MM.1S (cell line): Measurements from ENCODE around the gene NCDN.

Experiments
- DNase-seq: peaks from one replicate; pipeline ENCODE4 v3.0.0-alpha.2; 2015
- H2AFZ ChIP-seq: fragments of 300-600 bp; sonication (generic); 2 replicates; pipeline ENCODE4 v1.6.0; 2016; ENCODE audit warnings: antibody characterized with exemption, low read length
- H3F3A ChIP-seq: fragments of 300-600 bp; sonication (generic); 2 replicates; pipeline ENCODE4 v1.6.1; 2016; ENCODE audit warnings: mild to moderate bottlenecking, antibody characterized with exemption, low read length, moderate library complexity, mixed read lengths; ENCODE audit not compliant: insufficient read depth
- H3K27ac ChIP-seq: fragments of 300-600 bp; sonication (generic); 2 replicates; pipeline ENCODE4 v1.5.1; 2016; ENCODE audit warnings: mild to moderate bottlenecking, low read length
- H3K27me3 ChIP-seq: fragments of 300-600 bp; sonication (generic); replicated peaks from 2 replicates; pipeline ENCODE4 v1.6.0; 2016; ENCODE audit warnings: low read length; ENCODE audit not compliant: insufficient read depth
- H3K36me3 ChIP-seq: fragments of 300-600 bp; sonication (generic); replicated peaks from 2 replicates; pipeline ENCODE4 v1.6.1; 2016; ENCODE audit warnings: mild to moderate bottlenecking, low read length, mixed read lengths; ENCODE audit not compliant: insufficient read depth
- H3K4me1 ChIP-seq: fragments of 300-600 bp; sonication (generic); 2 replicates; pipeline ENCODE4 v1.6.1; 2016; ENCODE audit warnings: low read length, mixed read lengths
- H3K4me2 ChIP-seq: fragments of 300-600 bp; sonication (generic); 2 replicates; pipeline ENCODE4 v1.6.0; 2016; ENCODE audit warnings: low read depth, low read length
- H3K4me3 ChIP-seq: fragments of 300-600 bp; sonication (generic); 2 replicates; pipeline ENCODE4 v1.5.1; 2016; ENCODE audit warnings: low read length, mixed read lengths
- H3K79me2 ChIP-seq: fragments of 300-600 bp; sonication (generic); 2 replicates; pipeline ENCODE4 v1.6.1; 2016; ENCODE audit warnings: mixed run types, low read length, mixed read lengths
- H3K9ac ChIP-seq: fragments of 300-600 bp; sonication (generic); 2 replicates; pipeline ENCODE4 v1.6.1; 2016; ENCODE audit warnings: low read length, mixed read lengths
- H3K9me2 ChIP-seq: fragments of 300-600 bp; sonication (generic); replicated peaks from 2 replicates; pipeline ENCODE4 v1.6.1; 2016; ENCODE audit warnings: mild to moderate bottlenecking, low read length, mixed read lengths; ENCODE audit not compliant: insufficient read depth
- H3K9me3 ChIP-seq: fragments of 300-600 bp; sonication (generic); replicated peaks from 2 replicates; pipeline ENCODE4 v1.6.1; 2016; ENCODE audit warnings: mild to moderate bottlenecking, low read length, mixed read lengths; ENCODE audit not compliant: insufficient read depth
- H4K20me1 ChIP-seq: fragments of 300-600 bp; sonication (generic); 2 replicates; pipeline ENCODE4 v1.6.1; 2016; ENCODE audit warnings: mild to moderate bottlenecking, low read length, moderate library complexity, mixed read lengths; ENCODE audit not compliant: insufficient read depth
- CTCF ChIP-seq: fragments of 300-600 bp; sonication (generic); IDR thresholded peaks from 2 replicates; pipeline ENCODE4 v1.5.1; 2016; ENCODE audit warnings: antibody characterized with exemption, low read length, mixed read lengths
- EZH2 ChIP-seq: fragments of 300-600 bp; sonication (generic); optimal IDR thresholded peaks from 2 replicates; pipeline ENCODE3; 2017; ENCODE audit warnings: low read depth, mild to moderate bottlenecking, antibody characterized with exemption, low read length, mixed read lengths
- EZH2phosphoT487 ChIP-seq: fragments of 300-600 bp; sonication (generic); IDR thresholded peaks from 2 replicates; pipeline ENCODE4 v1.6.1; 2018; ENCODE audit warnings: antibody characterized with exemption, low read length

Gene NCDN

GRCh38 chr1:35592991-35593769, 35.6 kb downstream of the NCDN start:
- 0 out of 2 replicates have a peak, but pooled peaks cover 3% of the 10 kb centered on the region for H3K36me3 ChIP-seq
- H3K27me3 ChIP-seq, result no peaks in the 10 kb centered on the region
- no peaks in the 10 kb centered on the region for H3K9me3 ChIP-seq
- no peak overlapping the region for H3K27ac ChIP-seq
- H3K9me2 ChIP-seq, result no peaks in the 10 kb centered on the region
- no peak overlapping the region for H2AFZ ChIP-seq
- no peak for TF ChIP-seq EZH2
- no peak for TF ChIP-seq CTCF
- no peak for TF ChIP-seq EZH2phosphoT487
- H3F3A ChIP-seq, result no peaks in the 10 kb centered on the region
- no peaks in the 10 kb centered on the region for H4K20me1 ChIP-seq
- H3K4me1 ChIP-seq, result no peaks in the 10 kb centered on the region
- no peak for DNase-seq
- H3K4me3 ChIP-seq, result no peak overlapping the region
- H3K79me2 ChIP-seq, result no peaks in the 10 kb centered on the region
- no peak overlapping the region for H3K9ac ChIP-seq
- H3K4me2 ChIP-seq, result no peak overlapping the region

DNA sequence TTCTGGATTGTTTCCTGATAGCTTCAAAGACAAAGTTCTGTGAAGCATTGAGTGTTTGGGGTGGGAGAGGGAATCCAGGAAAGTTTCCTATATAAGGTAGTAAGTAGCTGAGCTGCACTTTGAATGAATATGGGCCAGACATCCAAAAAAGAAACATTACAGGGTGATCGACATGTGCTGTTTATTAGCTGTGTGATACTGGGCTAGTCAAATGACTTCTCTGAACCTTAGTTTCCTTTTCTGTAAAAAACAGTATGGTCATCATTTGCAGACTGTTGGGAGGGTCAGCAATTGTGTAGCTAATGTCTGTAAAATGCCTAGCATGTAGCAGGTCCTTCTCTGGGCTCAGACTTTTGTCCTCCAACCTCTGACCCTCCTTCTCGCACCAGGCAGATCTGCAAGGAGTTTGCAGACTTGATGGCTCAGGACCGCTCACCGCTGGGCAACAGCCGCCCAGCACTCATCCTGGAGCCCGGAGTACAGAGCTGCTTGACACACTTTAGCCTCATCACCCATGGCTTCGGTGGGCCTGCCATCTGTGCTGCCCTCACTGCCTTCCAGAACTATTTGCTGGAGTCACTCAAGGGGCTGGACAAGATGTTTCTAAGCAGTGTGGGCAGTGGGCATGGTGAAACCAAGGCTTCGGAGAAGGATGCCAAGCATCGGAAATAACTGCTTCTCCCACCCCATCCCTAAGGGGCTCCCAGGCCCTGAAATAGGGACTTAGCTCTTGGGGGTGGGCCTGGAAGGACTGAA, 36.6 kb downstream of the NCDN start:
- Histone ChIP-seq H3K9ac (no peak overlapping the region), H3K4me1 (no peaks in the 10 kb centered on the region), H3K9me3 (no peaks in the 10 kb centered on the region), H4K20me1 (no peaks in the 10 kb centered on the region), H3F3A (no peaks in the 10 kb centered on the region; the same call in 1 of the 2 replicates), H3K4me2 (no peak overlapping the region), H2AFZ (no peak overlapping the region), H3K4me3 (no peak overlapping the region), H3K9me2 (no peaks in the 10 kb centered on the region), H3K27me3 (no peaks in the 10 kb centered on the region), H3K27ac (no peak overlapping the region), H3K79me2 (no peaks in the 10 kb centered on the region), H3K36me3 (0 out of 2 replicates have a peak, but pooled peaks cover 3% of the 10 kb centered on the region)
- TF ChIP-seq CTCF, result no peak
- TF ChIP-seq EZH2phosphoT487, result no peak
- no peak for TF ChIP-seq EZH2
- DNase-seq, result no peak

GRCh38 chr1:35595684-35596083, 38.1 kb downstream of the NCDN start:
- Histone ChIP-seq H3K79me2 (no peaks in the 10 kb centered on the region), H3K27ac (no peak overlapping the region), H4K20me1 (no peaks in the 10 kb centered on the region), H3K4me1 (no peaks in the 10 kb centered on the region), H3K4me2 (no peak overlapping the region), H3K9me2 (no peaks in the 10 kb centered on the region), H3K9ac (no peak overlapping the region), H3K36me3 (peaks cover 3% of the 10 kb centered on the region; the same call in 1 of the 2 replicates), H3K4me3 (no peak overlapping the region), H3F3A (no peaks in the 10 kb centered on the region; the same call in 1 of the 2 replicates), H3K27me3 (no peaks in the 10 kb centered on the region), H2AFZ (no peak overlapping the region), H3K9me3 (no peaks in the 10 kb centered on the region)
- no peak for DNase-seq
- TF ChIP-seq EZH2 (no peak), EZH2phosphoT487 (no peak), CTCF (no peak)
